WTC11 (cell line): ENCODE measurements around the gene CDX2.

Source experiments
- ATF2 ChIP-seq: sonication (generic); formaldehyde crosslinking; IDR thresholded peaks from 2 replicates; pipeline ENCODE4 v1.8.1; 2022; ENCODE audit warnings: low read depth, missing genetic modification reagents, borderline replicate concordance
- CTCF ChIP-seq: fragments of 200-600 bp; IDR thresholded peaks from 2 replicates; pipeline ENCODE4 v1.8.0; 2022; ENCODE audit warnings: antibody characterized with exemption
- E2F5 ChIP-seq: sonication (generic); formaldehyde crosslinking; IDR thresholded peaks from 2 replicates; pipeline ENCODE4 v1.8.1; 2022; ENCODE audit warnings: mild to moderate bottlenecking, moderate library complexity, missing genetic modification reagents
- ELF4 ChIP-seq: sonication (generic); formaldehyde crosslinking; IDR thresholded peaks from 2 replicates; pipeline ENCODE4 v1.8.1; 2022; ENCODE audit warnings: low read depth, mild to moderate bottlenecking, moderate library complexity, missing genetic modification reagents
- GABPB1 ChIP-seq: sonication (generic); formaldehyde crosslinking; IDR thresholded peaks from 2 replicates; pipeline ENCODE4 v1.8.1; 2023; ENCODE audit warnings: mild to moderate bottlenecking, missing genetic modification reagents
- IRF1 ChIP-seq: sonication (generic); formaldehyde crosslinking; IDR thresholded peaks from 2 replicates; pipeline ENCODE4 v1.8.0; 2023; ENCODE audit warnings: missing genetic modification reagents
- JUN ChIP-seq: sonication (generic); formaldehyde crosslinking; IDR thresholded peaks from 2 replicates; pipeline ENCODE4 v1.8.0; 2023; ENCODE audit warnings: mild to moderate bottlenecking, missing genetic modification reagents
- MLX ChIP-seq: sonication (generic); formaldehyde crosslinking; IDR thresholded peaks from 2 replicates; pipeline ENCODE4 v1.8.1; 2023; ENCODE audit warnings: mild to moderate bottlenecking, missing genetic modification reagents, moderate library complexity
- ZNF138 ChIP-seq: sonication (generic); formaldehyde crosslinking; conservative IDR thresholded peaks from 2 replicates; pipeline ENCODE4 v1.8.1; 2022; ENCODE audit warnings: mild to moderate bottlenecking, moderate library complexity, missing genetic modification reagents
- ZNF423 ChIP-seq: fragments of 250-450 bp; sonication (Bioruptor Pico); IDR thresholded peaks from 2 replicates; pipeline ENCODE4 v2.1.2; 2022; ENCODE audit warnings: mild to moderate bottlenecking, moderate library complexity

GRCh38 chr13:27970382-27971235, 1.5 kb upstream of the CDX2 start:
- TF ChIP-seq CTCF (no peak), GABPB1 (no peak), MLX (CRISPR knock-in tag) (no peak), ZNF138 (CRISPR knock-in tag) (no peak), JUN (no peak), ELF4 (CRISPR knock-in tag) (no peak), ZNF423 (CRISPR knock-in tag) (no peak), ATF2 (CRISPR knock-in tag) (no peak), E2F5 (no peak), IRF1 (CRISPR knock-in tag) (no peak)
